Testis (tissue), 3 donors: ENCODE results near the gene STX5. TPM values are rescaled to one million over a fixed set of nuclear protein-coding genes. Genes with fewer than 3 reads are reported as not detected.

ENCODE experiments used
- DNase-seq: peaks from one replicate; pipeline ENCODE4 v3.0.0-alpha.2; 2019
- H3K27ac ChIP-seq, 2 donors: fragments of 200-600 bp; sonication (generic); one replicate each; pipeline ENCODE4 v1.5.1; 2019
- H3K27me3 ChIP-seq: fragments of 200-600 bp; sonication (generic); one replicate; pipeline ENCODE4 v1.5.1; 2019
- H3K36me3 ChIP-seq: fragments of 200-600 bp; sonication (generic); one replicate; pipeline ENCODE4 v1.5.1; 2017; ENCODE audit warnings: low read depth; ENCODE audit errors: missing control alignments
- H3K4me1 ChIP-seq: fragments of 200-600 bp; sonication (generic); one replicate; pipeline ENCODE4 v1.5.1; 2019
- H3K4me3 ChIP-seq, 2 donors: fragments of 200-600 bp; sonication (generic); one replicate each; pipeline ENCODE4 v1.5.1; 2017 to 2019
- H3K9me3 ChIP-seq: fragments of 200-600 bp; sonication (generic); one replicate; pipeline ENCODE4 v1.5.1; 2017
- POLR2A ChIP-seq: fragments of 450-650 bp; IDR thresholded peaks from one replicate; pipeline ENCODE4 v1.6.1; 2017; ENCODE audit warnings: antibody characterized with exemption, mild to moderate bottlenecking, moderate library complexity
- WGBS, 2 donors: methylation state at CpG; one replicate each; pipeline ENCODE4 v1.1.5; 2018; 5-methylcytosine and 5-hydroxymethylcytosine counted together
- intact Hi-C: fragments of 100-400 bp; cut with DNase I; formaldehyde crosslinking; loops from one replicate; pipeline ENCODE4 v1.15.1; 2023; ENCODE audit warnings: low total_unique reads
- polyA plus RNA-seq: library from polyadenylated mRNA; stranded (reverse); fragments of 350-450 nt; fragmentation: Illumina TruSeq; extraction: RNeasy Lipid Tissue Mini Kit (QIAGEN cat#74804); gene quantifications from one replicate; pipeline ENCODE4 v1.2.3, GENCODE V29; 2014; ENCODE audit warnings: low read depth, low replicate concordance; ENCODE audit not compliant: insufficient read depth
- total RNA-seq, 2 donors: library from RNA; depleted of rRNA; stranded (reverse); fragments of >200 nt; gene quantifications; one replicate each; pipeline ENCODE4 v1.2.3, GENCODE V29; 2016
- TF ChIP-seq, protein P1 (sequence below), 3 experiments: fragments of 450-650 bp in 2 of 3; fragments of 200-600 bp in 1 of 3; sonication (generic) in 1 of 3; IDR thresholded peaks; one replicate each; pipeline ENCODE4 v1.5.1; 2016 to 2019; ENCODE audit warnings: antibody characterized with exemption in 3 of 3, mild to moderate bottlenecking in 2 of 3, moderate library complexity in 1 of 3

STX5 gene
- total and polyA plus RNA-seq, 3 donors from 2014 or later, result 42.2 to 55.0 (median 49.1) TPM

DNA sequence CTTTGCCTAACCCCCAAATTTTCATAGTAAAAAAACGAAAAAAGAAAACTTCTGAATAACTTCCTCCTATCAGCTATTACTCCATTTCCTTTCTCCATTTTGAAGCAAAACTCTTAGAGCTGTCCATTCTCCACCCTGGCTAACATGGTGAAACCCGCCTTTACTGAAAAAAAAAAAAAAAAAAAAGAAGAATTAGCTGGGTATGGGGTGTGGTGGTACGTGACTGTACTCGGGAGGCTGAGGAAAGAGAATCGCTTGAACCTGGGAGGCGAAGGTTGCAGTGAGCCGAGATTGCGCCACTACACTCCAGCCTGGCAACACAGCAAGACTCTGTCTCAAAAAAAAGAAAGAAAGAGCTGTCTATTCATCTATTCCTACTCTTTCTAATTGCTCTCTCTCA lies 15.3 kb downstream of the STX5 start:
- intact Hi-C loops, result no loop called here
- H3K4me1 ChIP-seq, result no peaks in the 10 kb centered on the region

DNA sequence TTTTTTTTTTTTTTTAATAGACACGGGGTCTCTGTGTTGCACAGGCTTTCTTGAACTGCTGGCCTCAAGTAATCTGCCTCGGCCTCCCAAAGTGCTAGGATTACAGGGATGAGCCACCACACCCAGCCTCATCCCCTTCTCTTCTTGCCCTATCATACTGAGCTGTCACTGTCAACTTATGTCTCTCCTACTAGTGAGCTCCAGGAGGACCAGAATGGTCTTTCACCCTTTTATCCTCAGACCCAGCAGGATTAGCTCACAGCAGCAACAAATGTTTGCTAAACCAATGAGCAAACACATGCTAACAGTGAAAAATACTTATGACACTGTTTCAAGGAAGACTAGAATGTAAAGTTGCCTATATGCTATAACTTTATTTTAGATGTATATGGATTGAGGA lies 20.2 kb downstream of the STX5 start:
- intact Hi-C loops, result no loop called here
- H3K9me3 ChIP-seq, result no peaks in the 10 kb centered on the region
- 58 to 63% methylated on average over 2 of the region's 2 CpGs for WGBS, 2 donors
- no peak for DNase-seq
- no peak overlapping the region for H3K4me3 ChIP-seq
- TF ChIP-seq POLR2A, result no peak
- TF ChIP-seq, protein P1, sequence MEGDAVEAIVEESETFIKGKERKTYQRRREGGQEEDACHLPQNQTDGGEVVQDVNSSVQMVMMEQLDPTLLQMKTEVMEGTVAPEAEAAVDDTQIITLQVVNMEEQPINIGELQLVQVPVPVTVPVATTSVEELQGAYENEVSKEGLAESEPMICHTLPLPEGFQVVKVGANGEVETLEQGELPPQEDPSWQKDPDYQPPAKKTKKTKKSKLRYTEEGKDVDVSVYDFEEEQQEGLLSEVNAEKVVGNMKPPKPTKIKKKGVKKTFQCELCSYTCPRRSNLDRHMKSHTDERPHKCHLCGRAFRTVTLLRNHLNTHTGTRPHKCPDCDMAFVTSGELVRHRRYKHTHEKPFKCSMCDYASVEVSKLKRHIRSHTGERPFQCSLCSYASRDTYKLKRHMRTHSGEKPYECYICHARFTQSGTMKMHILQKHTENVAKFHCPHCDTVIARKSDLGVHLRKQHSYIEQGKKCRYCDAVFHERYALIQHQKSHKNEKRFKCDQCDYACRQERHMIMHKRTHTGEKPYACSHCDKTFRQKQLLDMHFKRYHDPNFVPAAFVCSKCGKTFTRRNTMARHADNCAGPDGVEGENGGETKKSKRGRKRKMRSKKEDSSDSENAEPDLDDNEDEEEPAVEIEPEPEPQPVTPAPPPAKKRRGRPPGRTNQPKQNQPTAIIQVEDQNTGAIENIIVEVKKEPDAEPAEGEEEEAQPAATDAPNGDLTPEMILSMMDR (IDR thresholded peaks at IDR 0.05), result no peak
- no peaks in the 10 kb centered on the region for H3K4me1 ChIP-seq
- no peaks in the 10 kb centered on the region for H3K36me3 ChIP-seq
- no peaks in the 10 kb centered on the region for H3K27me3 ChIP-seq
- no peak overlapping the region for H3K27ac ChIP-seq

More for the DNA sequence above, 15.3 kb downstream of the STX5 start:
- no peak for TF ChIP-seq POLR2A
- TF ChIP-seq, protein P1 (IDR thresholded peaks at IDR 0.05), result no peak
- Histone ChIP-seq H3K4me3 (no peak overlapping the region), H3K36me3 (no peaks in the 10 kb centered on the region), H3K9me3 (no peaks in the 10 kb centered on the region), H3K27me3 (no peaks in the 10 kb centered on the region), H3K27ac (no peak overlapping the region)
- DNase-seq, result no peak
- 90 to 91% methylated on average over 8 of the region's 8 CpGs for WGBS, 2 donors

DNA sequence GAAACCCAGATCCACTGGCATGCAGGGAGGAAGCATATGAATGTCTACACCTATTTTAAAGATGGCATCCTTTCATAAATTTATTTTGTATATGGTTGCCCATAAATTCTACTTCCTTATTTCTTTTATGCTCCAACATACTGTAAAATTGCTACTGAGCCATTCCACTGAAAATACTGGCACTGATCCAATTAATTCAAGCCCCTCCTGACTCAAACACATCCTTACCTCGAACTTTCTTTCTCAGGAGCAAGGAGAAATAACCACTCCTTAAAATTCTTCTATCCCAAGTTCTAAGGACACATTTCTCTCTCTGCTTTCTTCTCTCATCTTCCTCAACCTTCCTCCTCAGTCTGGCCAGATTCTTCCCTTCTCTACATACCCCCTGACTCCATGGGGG lies 21.1 kb downstream of the STX5 start:
- TF ChIP-seq, protein P1 (IDR thresholded peaks at IDR 0.05), result no peak
- TF ChIP-seq POLR2A, result no peak
- Histone ChIP-seq H3K36me3 (no peaks in the 10 kb centered on the region), H3K9me3 (no peaks in the 10 kb centered on the region), H3K27me3 (no peaks in the 10 kb centered on the region), H3K27ac (no peak overlapping the region), H3K4me1 (no peaks in the 10 kb centered on the region), H3K4me3 (no peak overlapping the region)
- intact Hi-C loops, result no loop called here
- WGBS, 2 donors, result 39% methylated on average over 1 of the region's 1 CpG
- DNase-seq, result no peak

DNA sequence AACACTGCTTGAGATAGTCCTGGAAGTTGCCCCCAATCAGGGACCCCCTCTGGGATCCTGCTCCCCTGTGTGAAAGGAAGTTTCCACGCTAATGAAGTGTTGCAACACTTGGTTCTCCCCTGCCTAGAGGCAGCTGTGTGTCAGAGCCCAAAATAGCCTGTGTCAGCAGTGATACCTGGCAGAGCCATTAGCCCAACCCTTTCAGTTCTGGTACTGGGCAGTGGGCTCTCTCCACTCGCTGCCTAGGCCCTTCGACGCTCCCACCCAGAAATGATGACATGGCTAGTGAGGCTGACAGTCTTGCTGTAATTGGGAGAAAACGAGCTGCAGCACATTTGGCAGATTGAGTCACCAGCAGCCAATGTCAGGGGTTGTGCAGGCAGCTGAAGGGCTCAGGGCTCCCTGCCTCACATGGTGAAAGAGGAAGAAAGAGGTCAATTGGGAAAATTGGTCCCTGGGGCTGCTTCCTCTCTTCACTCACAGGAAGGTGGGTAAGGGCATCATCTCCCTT lies 25.2 kb downstream of the STX5 start:
- 69 to 76% methylated on average over 5 of the region's 5 CpGs for WGBS, 2 donors
- Histone ChIP-seq H3K4me3 (no peak overlapping the region), H3K36me3 (no peaks in the 10 kb centered on the region), H3K9me3 (no peaks in the 10 kb centered on the region), H3K4me1 (peaks cover 10% of the 10 kb centered on the region), H3K27me3 (no peaks in the 10 kb centered on the region), H3K27ac (no peak overlapping the region)
- intact Hi-C loops, result no loop called here
- TF ChIP-seq POLR2A, result no peak
- TF ChIP-seq, protein P1 (IDR thresholded peaks at IDR 0.05), result no peak
- no peak for DNase-seq

DNA sequence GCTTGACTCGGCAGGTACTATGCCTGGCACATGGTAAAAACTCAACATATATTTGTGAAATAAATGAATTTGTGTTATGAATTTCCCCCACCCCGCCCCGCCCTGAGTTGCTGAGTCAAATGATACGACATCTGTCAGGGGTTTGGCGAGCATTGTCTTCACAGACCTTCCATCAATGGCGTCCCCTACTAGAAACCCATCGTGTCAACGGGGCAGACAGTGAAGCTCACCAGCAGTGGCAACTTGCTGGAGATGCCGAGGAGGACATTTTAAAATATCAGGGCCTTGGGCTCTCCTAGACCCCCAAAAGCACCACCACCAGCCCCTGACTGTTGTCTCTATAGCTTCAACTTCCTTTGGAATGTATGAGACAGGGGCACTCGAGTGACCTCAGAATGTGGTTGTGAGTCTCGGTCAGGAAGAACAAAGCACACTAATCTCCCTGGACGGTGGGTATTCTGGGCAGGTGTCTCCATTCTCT lies 25.9 kb downstream of the STX5 start:
- H3K4me3 ChIP-seq, result peak overlapping the region; percentile 75 to 95
- H3K9me3 ChIP-seq, result no peaks in the 10 kb centered on the region
- TF ChIP-seq, protein P1 (IDR thresholded peaks at IDR 0.05), result no peak
- no peak for TF ChIP-seq POLR2A
- H3K4me1 ChIP-seq, result peaks cover 10% of the 10 kb centered on the region
- intact Hi-C loops, result no loop called here
- peak overlapping the region; percentile 80 to 92 for H3K27ac ChIP-seq
- WGBS, 2 donors, result 27 to 33% methylated on average over 12 of the region's 12 CpGs
- H3K36me3 ChIP-seq, result no peaks in the 10 kb centered on the region
- no peak for DNase-seq
- no peaks in the 10 kb centered on the region for H3K27me3 ChIP-seq
